HepG2 (cell line): Measurements from ENCODE around the gene CHEK2. TPM values are rescaled to one million over a fixed set of nuclear protein-coding genes. Genes with fewer than 3 reads are reported as not detected.
A peak's percentile ranks its signal among the peaks of the same experiment; 100 is the strongest.

Experiments used
- ELF3 ChIP-seq: IDR thresholded peaks from 2 replicates; pipeline ENCODE4 v1.6.1; 2016; ENCODE audit warnings: missing genetic modification reagents, missing compliant biosample characterization
- FLYWCH1 ChIP-seq: sonication (generic); formaldehyde crosslinking; IDR thresholded peaks from 2 replicates; pipeline ENCODE4 v1.8.1; 2023; ENCODE audit warnings: mild to moderate bottlenecking, missing genetic modification reagents
- FOSL2 ChIP-seq: sonication (generic); formaldehyde crosslinking; IDR thresholded peaks from 2 replicates; pipeline ENCODE4 v1.4.0; 2020; ENCODE audit warnings: missing genetic modification reagents
- FOXO1 ChIP-seq: sonication (generic); formaldehyde crosslinking; IDR thresholded peaks from 2 replicates; pipeline ENCODE4 v1.4.0; 2020; ENCODE audit warnings: missing genetic modification reagents
- GFI1 ChIP-seq: sonication (generic); formaldehyde crosslinking; IDR thresholded peaks from 2 replicates; pipeline ENCODE4 v1.5.0; 2020; ENCODE audit warnings: missing genetic modification reagents, mild to moderate bottlenecking, borderline replicate concordance
- HINFP ChIP-seq: sonication (generic); formaldehyde crosslinking; IDR thresholded peaks from 2 replicates; pipeline ENCODE4 v1.4.0; 2020; ENCODE audit warnings: low read depth, mild to moderate bottlenecking, missing genetic modification reagents
- HNRNPLL ChIP-seq: fragments of 200-400 bp; formaldehyde crosslinking; IDR thresholded peaks from 2 replicates; pipeline ENCODE4 v1.6.1; 2017; ENCODE audit warnings: mild to moderate bottlenecking, low read depth, low read length; ENCODE audit not compliant: poor library complexity, severe bottlenecking
- HOXA5 ChIP-seq: sonication (generic); formaldehyde crosslinking; IDR thresholded peaks from 2 replicates; pipeline ENCODE4 v1.4.0; 2020; ENCODE audit warnings: missing genetic modification reagents
- MAX ChIP-seq: IDR thresholded peaks from 2 replicates; pipeline ENCODE4 v1.6.1; 2012; ENCODE audit warnings: inconsistent platforms
- MEIS1 ChIP-seq: sonication (generic); formaldehyde crosslinking; IDR thresholded peaks from 2 replicates; pipeline ENCODE4 v1.9.0; 2021; ENCODE audit warnings: mild to moderate bottlenecking, missing genetic modification reagents, moderate library complexity, borderline replicate concordance
- NCOA2 ChIP-seq: sonication (generic); formaldehyde crosslinking; IDR thresholded peaks from 2 replicates; pipeline ENCODE4 v1.8.0; 2022; ENCODE audit warnings: inconsistent platforms
- POGZ ChIP-seq: sonication (generic); formaldehyde crosslinking; IDR thresholded peaks from 2 replicates; pipeline ENCODE4 v1.4.0; 2020; ENCODE audit warnings: mild to moderate bottlenecking, missing genetic modification reagents
- PRDM4 ChIP-seq: sonication (generic); formaldehyde crosslinking; IDR thresholded peaks from 2 replicates; pipeline ENCODE4 v1.9.0; 2021; ENCODE audit warnings: missing genetic modification reagents, borderline replicate concordance
- SAP130 ChIP-seq: IDR thresholded peaks from 2 replicates; pipeline ENCODE4 v1.6.1; 2016; ENCODE audit warnings: low read depth
- SUZ12 ChIP-seq: fragments of 150-350 bp; IDR thresholded peaks from 2 replicates; pipeline ENCODE4 v1.6.1; 2014; ENCODE audit warnings: low read depth, low read length
- ZKSCAN1 ChIP-seq: fragments of 150-350 bp; IDR thresholded peaks from 2 replicates; pipeline ENCODE4 v1.6.1; 2014; ENCODE audit warnings: low read length
- ZNF503 ChIP-seq: sonication (generic); formaldehyde crosslinking; IDR thresholded peaks from 2 replicates; pipeline ENCODE4 v1.4.0; 2020; ENCODE audit warnings: missing genetic modification reagents
- ZNF549 ChIP-seq: sonication (generic); formaldehyde crosslinking; IDR thresholded peaks from 2 replicates; pipeline ENCODE4 v1.5.0; 2020; ENCODE audit warnings: missing genetic modification reagents
- ZSCAN9 ChIP-seq: IDR thresholded peaks from 2 replicates; pipeline ENCODE4 v1.6.1; 2016; ENCODE audit warnings: borderline replicate concordance
- polyA plus RNA-seq, 8 experiments: library from polyadenylated mRNA; depleted of rRNA in 3 of 8; stranded (reverse) in 7 of 8; unstranded in 1 of 8; fragments of >200 nt; fragmentation: Illumina TruSeq in 4 of 8; extraction: Trizol in 4 of 8; gene quantifications; 2 replicates each; pipeline versions ENCODE4 v1.2.1 to v1.2.3, GENCODE V29; 2011 to 2016; ENCODE audit warnings: low read depth in 4 of 8, missing spikeins in 1 of 8, mixed read lengths in 1 of 8; ENCODE audit not compliant: insufficient read depth in 1 of 8
- total RNA-seq, 5 experiments: library from RNA; depleted of rRNA; stranded (reverse); fragments of >200 nt; fragmentation: Illumina TruSeq; extraction: Trizol; gene quantifications; 2 replicates each; pipeline ENCODE4 v1.2.3, GENCODE V29; 2016; ENCODE audit warnings: low read depth in 1 of 5
- TF ChIP-seq, protein P1 (sequence below): sonication (generic); formaldehyde crosslinking; IDR thresholded peaks from 2 replicates; pipeline ENCODE4 v1.5.1; 2020; ENCODE audit warnings: mild to moderate bottlenecking, missing genetic modification reagents, moderate library complexity

CHEK2 gene
- total and polyA plus RNA-seq, 2 of the 13 experiments (the other 11 are each of a cell fraction or from before 2014, with no cell fraction given) = 27.0 to 40.5 TPM

- TF ChIP-seq, protein P1, sequence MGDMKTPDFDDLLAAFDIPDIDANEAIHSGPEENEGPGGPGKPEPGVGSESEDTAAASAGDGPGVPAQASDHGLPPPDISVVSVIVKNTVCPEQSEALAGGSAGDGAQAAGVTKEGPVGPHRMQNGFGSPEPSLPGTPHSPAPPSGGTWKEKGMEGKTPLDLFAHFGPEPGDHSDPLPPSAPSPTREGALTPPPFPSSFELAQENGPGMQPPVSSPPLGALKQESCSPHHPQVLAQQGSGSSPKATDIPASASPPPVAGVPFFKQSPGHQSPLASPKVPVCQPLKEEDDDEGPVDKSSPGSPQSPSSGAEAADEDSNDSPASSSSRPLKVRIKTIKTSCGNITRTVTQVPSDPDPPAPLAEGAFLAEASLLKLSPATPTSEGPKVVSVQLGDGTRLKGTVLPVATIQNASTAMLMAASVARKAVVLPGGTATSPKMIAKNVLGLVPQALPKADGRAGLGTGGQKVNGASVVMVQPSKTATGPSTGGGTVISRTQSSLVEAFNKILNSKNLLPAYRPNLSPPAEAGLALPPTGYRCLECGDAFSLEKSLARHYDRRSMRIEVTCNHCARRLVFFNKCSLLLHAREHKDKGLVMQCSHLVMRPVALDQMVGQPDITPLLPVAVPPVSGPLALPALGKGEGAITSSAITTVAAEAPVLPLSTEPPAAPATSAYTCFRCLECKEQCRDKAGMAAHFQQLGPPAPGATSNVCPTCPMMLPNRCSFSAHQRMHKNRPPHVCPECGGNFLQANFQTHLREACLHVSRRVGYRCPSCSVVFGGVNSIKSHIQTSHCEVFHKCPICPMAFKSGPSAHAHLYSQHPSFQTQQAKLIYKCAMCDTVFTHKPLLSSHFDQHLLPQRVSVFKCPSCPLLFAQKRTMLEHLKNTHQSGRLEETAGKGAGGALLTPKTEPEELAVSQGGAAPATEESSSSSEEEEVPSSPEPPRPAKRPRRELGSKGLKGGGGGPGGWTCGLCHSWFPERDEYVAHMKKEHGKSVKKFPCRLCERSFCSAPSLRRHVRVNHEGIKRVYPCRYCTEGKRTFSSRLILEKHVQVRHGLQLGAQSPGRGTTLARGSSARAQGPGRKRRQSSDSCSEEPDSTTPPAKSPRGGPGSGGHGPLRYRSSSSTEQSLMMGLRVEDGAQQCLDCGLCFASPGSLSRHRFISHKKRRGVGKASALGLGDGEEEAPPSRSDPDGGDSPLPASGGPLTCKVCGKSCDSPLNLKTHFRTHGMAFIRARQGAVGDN (CRISPR knock-in tag) = peak; percentile 98
- TF ChIP-seq MEIS1 (CRISPR knock-in tag) (no peak), HINFP (CRISPR knock-in tag) (0 out of 2 replicates have a peak, but pooled peaks have one; percentile 60), ZNF503 (CRISPR knock-in tag) (no peak), PRDM4 (CRISPR knock-in tag) (peak; percentile 74; the same call in 1 of the 2 replicates), SUZ12 (peak; percentile 84), HOXA5 (CRISPR knock-in tag) (peak; percentile 66; the same call in 1 of the 2 replicates), POGZ (CRISPR knock-in tag) (peak; percentile 64; the same call in 1 of the 2 replicates), ZNF549 (CRISPR knock-in tag) (no peak), HNRNPLL (peak; percentile 52), ZSCAN9 (CRISPR knock-in tag) (0 out of 2 replicates have a peak, but pooled peaks have one; percentile 42), FOSL2 (CRISPR knock-in tag) (peak; percentile 73), FOXO1 (CRISPR knock-in tag) (peak; percentile 83), MAX (peak; percentile 96), FLYWCH1 (CRISPR knock-in tag) (no peak), SAP130 (peak; percentile 86), GFI1 (CRISPR knock-in tag) (no peak), NCOA2 (CRISPR knock-in tag) (0 out of 2 replicates have a peak, but pooled peaks have one; percentile 39), ZKSCAN1 (no peak), ELF3 (CRISPR knock-in tag) (peak; percentile 68)
Observed at GRCh38 chr22:28772633-28773460, 31.2 kb upstream of the CHEK2 start, which contains the start of gene CCDC117 (continued).
